Subcutaneous abdominal adipose tissue (tissue), 5 donors: ENCODE measurements around the gene URI1.

Experiments used
- H3K27ac ChIP-seq: one replicate; pipeline ENCODE4 v1.7.0; 2013; ENCODE audit warnings: low read depth, mild to moderate bottlenecking, inconsistent platforms, low read length, moderate library complexity
- H3K27me3 ChIP-seq, 5 donors: one replicate each; pipeline ENCODE4 v1.7.0; 2013; ENCODE audit warnings: low read length in 5 of 5, inconsistent platforms in 1 of 5; ENCODE audit not compliant: control insufficient read depth in 5 of 5, insufficient read depth in 4 of 5
- H3K36me3 ChIP-seq, 5 donors: one replicate each; pipeline ENCODE4 v1.7.0; 2013; ENCODE audit warnings: low read length in 5 of 5; ENCODE audit not compliant: control insufficient read depth in 5 of 5, insufficient read depth in 5 of 5
- H3K4me1 ChIP-seq, 5 donors: one replicate each; pipeline ENCODE4 v1.7.0; 2013; ENCODE audit warnings: low read length in 5 of 5, mild to moderate bottlenecking in 3 of 5, moderate library complexity in 1 of 5; ENCODE audit not compliant: control insufficient read depth in 5 of 5, insufficient read depth in 5 of 5
- H3K4me3 ChIP-seq, 5 donors: one replicate each; pipeline ENCODE4 v1.7.0; 2013; ENCODE audit warnings: low read length in 5 of 5, low read depth in 1 of 5
- H3K9ac ChIP-seq, 5 donors: one replicate each; pipeline ENCODE4 v1.7.0; 2013; ENCODE audit warnings: low read length in 5 of 5, mild to moderate bottlenecking in 4 of 5, moderate library complexity in 3 of 5
- H3K9me3 ChIP-seq, 5 donors: one replicate each; pipeline ENCODE4 v1.7.0; 2013; ENCODE audit warnings: low read length in 5 of 5; ENCODE audit not compliant: control insufficient read depth in 5 of 5
- donor health status: healthy.
- donor health status: healthy.
- donor health status: healthy.
- donor health status: healthy.
- donor health status: healthy.

URI1 gene

DNA sequence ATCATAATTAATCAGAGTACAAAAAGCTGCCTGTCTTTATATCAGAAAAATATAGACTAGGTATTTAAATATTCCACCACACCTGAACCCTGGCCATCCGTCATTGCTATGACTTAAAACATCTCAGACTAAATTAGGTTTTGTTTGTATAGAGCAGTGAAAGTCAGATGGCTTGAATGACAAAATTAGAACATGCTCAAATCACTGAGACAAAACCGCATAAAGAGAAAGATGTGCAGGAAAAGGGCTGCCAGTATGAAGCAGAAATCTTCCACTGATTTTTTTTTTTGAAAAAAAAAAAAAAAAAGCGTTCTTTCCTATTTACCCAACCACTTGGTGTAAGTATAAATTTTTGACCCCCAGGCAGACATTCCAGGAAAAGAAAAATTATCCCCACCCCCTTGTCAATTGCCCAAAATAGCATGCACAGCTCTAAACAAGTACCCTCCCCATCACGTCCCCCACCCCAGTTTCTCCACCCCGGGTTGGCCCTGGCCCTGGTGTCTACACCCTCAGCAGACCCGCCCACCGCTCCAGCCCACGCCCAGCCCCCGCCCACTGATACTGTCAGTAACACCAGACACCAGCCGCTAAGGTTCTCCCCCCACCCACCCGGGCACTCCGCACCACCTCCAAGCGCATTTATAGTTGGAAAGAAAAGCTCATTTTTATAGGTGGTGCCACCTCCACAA, 118.6 kb downstream of the URI1 start:
- H3K36me3 ChIP-seq, result no peaks in the 10 kb centered on the region
- no peak overlapping the region for H3K27ac ChIP-seq
- peaks cover 0 to 5% (median 0%) of the 10 kb centered on the region in 5 donors for H3K9me3 ChIP-seq
- no peaks in the 10 kb centered on the region for H3K4me1 ChIP-seq
- peaks cover 12 to 27% (median 23%) of the 10 kb centered on the region in 5 donors for H3K27me3 ChIP-seq
- no peak overlapping the region for H3K9ac ChIP-seq
- no peak overlapping the region for H3K4me3 ChIP-seq

DNA sequence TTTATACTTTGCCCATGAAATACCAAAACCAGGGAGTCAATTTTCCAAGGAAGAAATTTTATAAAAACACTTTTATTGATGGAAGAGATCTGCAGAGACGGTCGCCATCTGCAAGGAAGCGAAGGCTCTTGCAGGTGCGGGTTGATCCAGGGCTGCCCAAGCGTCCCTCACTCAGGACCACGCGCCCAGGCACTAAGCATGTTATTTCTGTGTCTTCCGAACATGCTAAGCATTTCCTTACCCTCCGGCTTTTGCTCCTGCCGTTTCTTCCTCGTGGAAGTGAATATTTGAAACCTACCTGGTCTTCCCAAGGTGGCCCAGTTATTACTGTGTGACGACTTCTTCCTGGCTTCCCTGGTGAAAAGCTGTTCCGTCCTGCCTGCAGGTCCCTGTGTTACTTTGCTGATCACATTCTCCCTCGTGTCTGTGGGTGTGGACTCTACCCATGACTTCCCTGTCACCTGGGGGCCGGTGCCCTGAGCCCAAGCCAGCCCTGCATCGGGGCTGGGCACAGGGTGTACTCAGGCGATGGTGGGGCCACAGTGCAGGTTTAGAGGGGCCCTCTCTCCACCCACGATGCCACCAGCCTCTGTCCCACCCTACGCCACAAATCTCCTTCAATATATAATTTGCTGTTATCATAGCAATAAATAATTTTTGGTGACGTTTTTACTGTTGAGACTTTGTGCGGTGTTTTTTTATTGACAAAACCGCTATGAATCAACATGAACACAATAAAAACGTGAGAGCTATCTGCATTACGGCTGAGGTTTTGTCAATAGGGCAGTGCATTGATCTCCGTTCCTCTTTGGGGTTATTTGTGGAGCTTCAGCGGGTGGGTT, 119.4 kb downstream of the URI1 start:
- Histone ChIP-seq H3K27me3 (peaks cover 12 to 29% (median 25%) of the 10 kb centered on the region in 5 donors), H3K36me3 (no peaks in the 10 kb centered on the region)

DNA sequence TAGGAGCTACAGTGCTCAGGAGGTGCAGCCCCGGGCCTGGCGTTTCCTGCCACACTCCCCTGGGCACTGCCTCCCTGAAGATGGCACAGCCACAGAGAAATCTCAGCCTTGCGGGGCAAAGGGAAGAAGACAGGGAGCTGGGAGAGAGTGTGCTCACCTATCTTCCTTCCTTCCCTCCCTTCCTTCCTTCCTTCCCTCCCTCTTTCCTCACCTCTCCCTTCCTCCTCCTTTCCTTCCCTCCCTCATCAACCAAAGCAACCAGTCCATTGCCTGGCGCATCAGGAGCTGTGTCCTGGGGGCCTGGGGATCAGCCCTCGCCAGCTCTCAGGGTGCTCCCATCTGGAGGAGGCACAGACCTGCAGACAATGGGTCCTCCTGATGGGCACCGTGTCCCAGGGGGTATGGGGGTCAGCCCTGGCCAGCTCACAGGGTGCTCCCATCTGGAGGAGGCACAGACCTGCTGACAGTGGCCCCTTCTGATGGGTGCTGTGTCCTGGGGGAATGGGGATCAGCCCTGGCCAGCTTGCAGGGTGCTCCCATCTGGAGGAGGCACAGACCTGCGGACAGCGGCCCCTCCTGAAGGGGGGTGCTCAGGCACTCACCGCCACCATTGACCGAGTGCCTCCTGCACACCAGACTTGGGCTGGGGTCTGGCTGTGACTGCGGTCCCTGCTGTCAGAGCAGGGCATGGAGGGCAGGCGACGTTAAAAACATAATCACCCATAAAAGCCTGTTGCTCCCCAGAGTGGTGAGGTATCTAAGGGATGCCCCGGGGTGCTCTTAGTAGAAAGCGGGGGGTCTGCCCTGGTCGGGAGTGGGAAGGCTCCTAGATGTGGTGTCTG, 120.2 kb downstream of the URI1 start:
- H3K36me3 ChIP-seq, result no peaks in the 10 kb centered on the region
- no peaks in the 10 kb centered on the region for H3K4me1 ChIP-seq
- H3K9me3 ChIP-seq, result peaks cover 0 to 2% (median 0%) of the 10 kb centered on the region in 5 donors
- H3K9ac ChIP-seq, result no peak overlapping the region
- H3K27ac ChIP-seq, result no peak overlapping the region
- H3K27me3 ChIP-seq, result peaks cover 12 to 32% (median 25%) of the 10 kb centered on the region in 5 donors
- no peak overlapping the region for H3K4me3 ChIP-seq

More for the DNA sequence above, 119.4 kb downstream of the URI1 start:
- no peak overlapping the region for H3K27ac ChIP-seq
- no peaks in the 10 kb centered on the region for H3K4me1 ChIP-seq
- H3K4me3 ChIP-seq, result no peak overlapping the region
- H3K9ac ChIP-seq, result no peak overlapping the region
- H3K9me3 ChIP-seq, result peaks cover 0 to 3% (median 0%) of the 10 kb centered on the region in 5 donors

DNA sequence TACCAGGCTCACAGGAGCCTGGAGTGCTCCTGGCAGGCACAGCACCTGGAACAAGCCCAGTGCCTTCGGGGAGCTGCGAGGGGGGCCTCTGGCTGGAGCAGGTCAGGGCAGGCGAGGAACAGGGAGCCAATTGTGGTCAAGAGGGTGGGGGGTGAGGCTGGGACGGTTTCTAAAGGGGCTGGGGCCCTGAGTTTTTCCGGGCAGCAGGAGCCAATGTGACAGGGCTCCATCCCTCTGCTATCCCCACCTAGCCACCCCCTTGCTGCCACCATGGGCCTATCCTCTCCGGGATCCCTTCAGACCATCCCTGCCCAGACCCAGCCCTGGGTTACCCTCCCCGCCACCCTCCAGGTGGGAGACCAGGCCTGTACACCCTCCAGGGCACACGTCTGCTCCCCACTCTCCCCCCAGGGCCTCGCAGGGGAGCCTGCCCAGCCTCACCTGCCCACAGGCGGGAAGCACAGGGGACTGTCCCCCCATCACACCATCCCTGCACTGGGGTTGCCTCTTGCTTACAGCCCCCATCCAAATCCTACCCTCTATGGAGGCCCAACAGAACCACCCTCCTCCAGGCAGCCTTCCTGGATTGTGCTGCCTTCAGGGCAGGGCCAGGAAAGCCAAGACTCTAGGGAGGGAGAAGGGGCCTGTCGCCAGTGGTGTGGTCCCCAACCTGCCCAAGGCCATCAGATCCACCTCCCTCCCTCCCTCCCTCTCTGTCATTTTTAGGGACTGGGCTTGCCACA, 121.0 kb downstream of the URI1 start:
- H3K9me3 ChIP-seq, result peaks cover 0 to 2% (median 0%) of the 10 kb centered on the region in 5 donors
- no peak overlapping the region for H3K27ac ChIP-seq
- no peaks in the 10 kb centered on the region for H3K36me3 ChIP-seq
- no peak overlapping the region for H3K4me3 ChIP-seq
- H3K9ac ChIP-seq, result no peak overlapping the region
- peaks cover 12 to 32% (median 25%) of the 10 kb centered on the region in 5 donors for H3K27me3 ChIP-seq
- no peaks in the 10 kb centered on the region for H3K4me1 ChIP-seq

DNA sequence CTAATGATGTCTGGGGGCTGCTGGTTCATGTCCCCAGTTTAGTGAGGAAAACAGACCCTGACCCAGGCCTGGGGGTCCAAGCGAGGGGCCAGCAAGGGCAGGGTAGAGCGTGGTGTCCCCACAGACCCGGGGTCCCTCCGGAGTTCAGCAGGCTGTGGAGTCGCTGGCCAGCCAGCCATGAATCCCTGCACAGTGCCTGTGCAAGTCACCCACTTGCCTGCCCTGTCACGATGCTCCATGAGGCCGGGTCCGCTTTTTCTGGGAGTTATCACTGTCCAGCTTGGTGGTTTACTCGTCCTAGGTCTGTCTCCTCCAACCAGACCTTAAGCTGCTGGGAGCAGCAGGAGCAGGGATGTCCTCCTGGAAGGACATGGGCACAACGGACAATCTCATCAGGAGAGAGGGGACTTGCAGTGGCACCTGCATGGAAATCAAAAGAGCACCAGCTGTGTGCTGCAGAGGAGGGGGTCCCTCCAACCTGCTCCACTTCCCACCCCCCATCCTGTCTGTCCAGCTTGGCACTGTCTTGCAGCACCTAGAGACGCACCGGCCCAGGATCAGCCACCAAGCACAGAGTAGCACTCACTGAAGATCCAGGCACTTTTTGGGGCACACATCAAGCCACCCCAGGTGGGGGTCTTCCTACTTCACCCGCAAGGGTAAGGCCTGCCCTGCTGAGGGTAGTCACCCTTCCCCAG, 121.8 kb downstream of the URI1 start:
- Histone ChIP-seq H3K9ac (no peak overlapping the region), H3K9me3 (peaks cover 0 to 2% (median 0%) of the 10 kb centered on the region in 5 donors), H3K36me3 (no peaks in the 10 kb centered on the region), H3K27ac (no peak overlapping the region), H3K4me1 (no peaks in the 10 kb centered on the region), H3K27me3 (peaks cover 12 to 32% (median 25%) of the 10 kb centered on the region in 5 donors), H3K4me3 (no peak overlapping the region)

DNA sequence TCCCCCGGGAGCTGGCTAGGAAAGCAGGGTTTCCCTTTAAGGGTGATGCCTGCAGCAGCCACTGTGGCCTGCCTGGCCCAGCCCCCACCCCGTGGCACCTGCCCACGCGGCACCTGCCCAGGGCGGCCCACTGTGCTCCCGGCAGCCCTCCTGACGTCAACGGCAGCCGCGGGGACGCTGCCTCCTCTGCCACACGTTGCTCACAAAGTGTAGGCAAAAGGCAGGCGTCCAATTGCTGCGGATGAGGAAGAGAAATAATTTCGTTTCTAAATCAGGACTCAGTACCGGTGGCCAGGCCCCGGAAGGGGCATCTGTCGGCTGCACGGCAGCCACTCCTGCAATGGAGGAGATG, 122.3 kb downstream of the URI1 start:
- no peak overlapping the region for H3K27ac ChIP-seq
- H3K9ac ChIP-seq, result no peak overlapping the region
- no peaks in the 10 kb centered on the region for H3K36me3 ChIP-seq
- no peaks in the 10 kb centered on the region for H3K4me1 ChIP-seq
- no peak overlapping the region for H3K4me3 ChIP-seq
- H3K9me3 ChIP-seq, result peaks cover 0 to 2% (median 0%) of the 10 kb centered on the region in 5 donors
- peaks cover 12 to 32% (median 25%) of the 10 kb centered on the region in 5 donors for H3K27me3 ChIP-seq

DNA sequence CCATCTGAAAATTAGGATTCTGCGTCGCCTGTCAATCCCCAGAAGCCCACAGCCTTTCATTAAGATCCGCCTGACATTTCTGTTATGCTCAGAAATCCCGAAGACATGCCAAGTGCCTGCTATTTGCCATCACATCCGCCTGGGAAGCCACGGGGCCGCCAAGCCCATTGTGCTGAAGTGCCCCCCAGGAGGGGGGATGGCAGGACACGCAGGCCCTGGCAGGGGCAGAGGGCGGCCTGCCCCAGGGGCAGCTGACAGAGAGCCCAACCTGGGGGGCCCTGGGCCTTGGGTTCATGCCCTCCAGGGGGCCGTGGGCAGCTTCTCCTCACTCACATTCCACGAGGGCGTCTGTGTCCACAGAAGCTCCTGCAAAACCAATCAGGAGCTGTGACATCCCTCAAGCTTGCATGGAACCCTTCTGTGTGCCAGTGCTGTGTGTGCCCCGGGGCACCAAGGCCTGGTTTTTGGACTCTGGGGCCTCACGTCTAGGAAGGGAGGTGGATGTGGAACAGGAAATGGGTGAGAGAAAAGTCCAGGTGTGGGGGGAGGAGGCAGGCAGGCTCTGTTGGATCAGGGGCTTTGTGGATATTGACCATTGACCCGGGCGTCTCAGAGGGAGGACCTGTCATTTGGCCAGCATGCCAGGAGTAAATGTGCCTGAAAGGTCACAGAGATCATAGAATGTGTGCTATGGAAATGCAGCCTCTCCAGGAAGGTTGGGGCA, 122.9 kb downstream of the URI1 start:
- Histone ChIP-seq H3K4me3 (no peak overlapping the region), H3K9me3 (peaks cover 0 to 2% (median 0%) of the 10 kb centered on the region in 5 donors), H3K27me3 (peaks cover 12 to 32% (median 25%) of the 10 kb centered on the region in 5 donors), H3K9ac (no peak overlapping the region), H3K4me1 (no peaks in the 10 kb centered on the region), H3K27ac (no peak overlapping the region), H3K36me3 (no peaks in the 10 kb centered on the region)

DNA sequence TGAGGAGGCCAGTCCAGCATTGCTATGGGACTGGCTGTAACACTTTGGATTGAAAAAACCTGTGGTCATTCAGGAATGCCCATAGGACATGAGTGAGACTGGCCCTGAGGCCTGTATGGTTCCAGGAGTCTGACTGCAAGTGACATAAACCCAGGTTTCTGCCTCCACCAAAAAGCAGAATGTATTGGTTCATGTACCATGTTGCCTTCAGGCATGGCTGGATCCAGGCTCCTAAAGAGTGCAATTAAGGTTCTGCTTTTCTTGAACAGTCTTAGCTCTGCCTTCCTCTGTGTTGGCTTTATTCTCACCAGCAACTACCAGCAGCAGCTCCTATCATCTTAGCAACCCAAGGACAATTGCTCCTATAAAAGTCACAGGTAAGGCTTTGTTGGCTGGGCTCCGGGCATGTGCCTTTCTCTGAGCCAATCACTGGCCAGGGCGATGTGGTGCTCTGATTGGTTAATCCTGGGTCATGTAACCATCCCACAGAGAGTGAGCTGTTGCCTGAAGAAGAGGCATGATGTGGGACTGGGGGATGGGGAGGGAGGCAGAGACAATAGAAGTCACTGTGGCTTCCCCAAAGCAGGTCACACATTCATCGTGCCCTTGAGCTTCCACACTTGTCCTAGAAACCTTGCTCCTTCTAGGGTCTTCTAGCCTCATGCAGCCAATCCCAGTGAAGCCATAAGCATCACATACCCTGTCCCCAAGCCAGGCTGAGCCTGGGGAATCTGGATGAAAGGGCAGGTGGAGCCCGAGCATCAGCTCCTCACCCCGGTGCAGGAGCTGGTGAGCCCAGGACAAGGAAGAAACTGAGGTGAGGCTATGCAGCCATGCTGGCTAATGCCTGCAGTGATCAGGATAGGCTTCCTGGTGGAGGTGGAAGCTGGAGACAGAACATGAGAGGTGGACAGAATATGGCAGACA, 123.9 kb downstream of the URI1 start:
- Histone ChIP-seq H3K4me1 (no peaks in the 10 kb centered on the region), H3K27ac (no peak overlapping the region), H3K27me3 (peaks cover 12 to 36% (median 25%) of the 10 kb centered on the region in 5 donors), H3K4me3 (no peak overlapping the region), H3K9me3 (peaks cover 0 to 2% (median 0%) of the 10 kb centered on the region in 5 donors), H3K9ac (no peak overlapping the region), H3K36me3 (no peaks in the 10 kb centered on the region)
